NCI-H2171 treated with DMSO at 0.1 percent for 48 hours (cell line): ENCODE measurements around the gene MAOB.
"Not testable (repeated sequence)": the region's sequence is repeated elsewhere in the genome, so short reads cannot be mapped to it uniquely, and the experiment has no call there.

Experiments used
- DNase-seq: peaks from one replicate; lab custom pipeline; 2025; lab: John Stamatoyannopoulos, UW

MAOB gene

GRCh38 chrX:43882294-43882681, at the start of gene MAOB:
TSS of gene MAOB (minus strand) at chrX:43882450. CDS start at chrX:43882299, 151 bp downstream.
- no peak for DNase-seq

GRCh38 chrX:43922032-43922431, 39.8 kb upstream of the MAOB start:
- not testable (repeated sequence) for DNase-seq

- not testable (repeated sequence) for DNase-seq
These were observed 28.5 kb upstream of the MAOB start for GRCh38 chrX:43910772-43911171.

- no peak for DNase-seq
These were observed 27.8 kb upstream of the MAOB start for GRCh38 chrX:43910012-43910411.

GRCh38 chrX:43909141-43909540, 26.9 kb upstream of the MAOB start:
- no peak for DNase-seq

- no peak for DNase-seq
These were observed 17.9 kb upstream of the MAOB start for GRCh38 chrX:43899878-43900815.

- no peak for DNase-seq
These were observed 16.3 kb upstream of the MAOB start for GRCh38 chrX:43898406-43899035.

GRCh38 chrX:43897290-43897689, 15.0 kb upstream of the MAOB start:
- DNase-seq, result no peak

GRCh38 chrX:43892336-43892870, 10.2 kb upstream of the MAOB start:
- DNase-seq, result no peak

- DNase-seq, result no peak
These were observed 3.4 kb upstream of the MAOB start for GRCh38 chrX:43885617-43886016.

GRCh38 chrX:43881410-43882293, 598 bp downstream of the MAOB start:
- DNase-seq, result no peak

GRCh38 chrX:43880425-43880824, 1.8 kb downstream of the MAOB start:
- no peak for DNase-seq

- no peak for DNase-seq
These were observed 3.2 kb downstream of the MAOB start for GRCh38 chrX:43878906-43879526.

GRCh38 chrX:43876680-43877079, 5.6 kb downstream of the MAOB start:
- no peak for DNase-seq

- no peak for DNase-seq
These were observed 11.4 kb downstream of the MAOB start for GRCh38 chrX:43870758-43871419.

- no peak for DNase-seq
These were observed 12.2 kb downstream of the MAOB start for GRCh38 chrX:43870011-43870410.

GRCh38 chrX:43868791-43869190, 13.5 kb downstream of the MAOB start:
- no peak for DNase-seq

- DNase-seq, result no peak
These were observed 15.8 kb downstream of the MAOB start for GRCh38 chrX:43866423-43866822.

GRCh38 chrX:43865791-43866190, 16.5 kb downstream of the MAOB start:
- DNase-seq, result no peak

GRCh38 chrX:43862434-43862833, 19.8 kb downstream of the MAOB start:
- DNase-seq, result no peak

- no peak for DNase-seq
These were observed 20.5 kb downstream of the MAOB start for GRCh38 chrX:43861750-43862149.
